HG03175 (cell line): ENCODE data around the gene CCSER1.
"Not testable (repeated sequence)": the region's sequence is repeated elsewhere in the genome, so short reads cannot be mapped to it uniquely, and the experiment has no call there.

Experiments used
- ATAC-seq: cut with Tn5 transposase; IDR thresholded peaks from one replicate; pipeline ENCODE4 v1.9.1; 2021; ENCODE audit warnings: mild to moderate bottlenecking, moderate library complexity; ENCODE audit not compliant: unreplicated experiment

The CCSER1 gene

DNA sequence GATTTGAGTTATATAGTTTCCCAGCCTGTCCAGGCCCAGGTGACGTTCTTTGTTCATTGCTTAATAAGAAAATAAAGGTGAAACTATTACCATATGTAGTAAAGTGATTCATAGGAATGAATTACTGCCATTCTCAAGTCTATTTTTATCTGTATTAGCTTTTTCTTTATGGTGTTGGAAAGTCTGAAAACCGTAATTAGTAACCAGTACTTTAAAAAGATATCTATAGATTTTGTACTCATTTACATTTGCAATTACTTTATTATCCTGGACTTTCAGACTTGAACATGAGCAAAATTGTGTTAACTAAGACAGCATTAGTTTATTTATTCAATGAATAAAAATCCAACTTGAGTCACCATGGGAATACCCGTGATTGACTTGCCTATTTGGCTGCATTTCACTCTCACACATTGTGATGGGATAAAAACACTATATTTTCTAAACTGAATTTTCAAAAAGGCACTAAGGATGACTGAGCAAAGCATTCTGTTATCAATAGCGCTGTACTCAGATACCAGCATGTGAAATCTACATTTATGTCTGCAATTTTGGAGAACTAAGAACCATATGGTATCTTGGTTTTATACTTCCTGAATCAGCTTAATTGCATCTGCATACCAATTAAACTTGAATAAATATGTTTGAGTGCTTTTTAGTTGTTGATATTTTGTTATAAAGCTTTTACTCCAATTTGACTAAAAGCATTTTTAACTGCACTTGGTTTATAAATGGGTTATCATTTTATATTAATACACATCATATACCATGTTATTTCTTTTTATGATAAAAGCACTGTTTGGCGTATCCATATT, 154.6 kb downstream of the CCSER1 start:
- ATAC-seq, result no peak

DNA sequence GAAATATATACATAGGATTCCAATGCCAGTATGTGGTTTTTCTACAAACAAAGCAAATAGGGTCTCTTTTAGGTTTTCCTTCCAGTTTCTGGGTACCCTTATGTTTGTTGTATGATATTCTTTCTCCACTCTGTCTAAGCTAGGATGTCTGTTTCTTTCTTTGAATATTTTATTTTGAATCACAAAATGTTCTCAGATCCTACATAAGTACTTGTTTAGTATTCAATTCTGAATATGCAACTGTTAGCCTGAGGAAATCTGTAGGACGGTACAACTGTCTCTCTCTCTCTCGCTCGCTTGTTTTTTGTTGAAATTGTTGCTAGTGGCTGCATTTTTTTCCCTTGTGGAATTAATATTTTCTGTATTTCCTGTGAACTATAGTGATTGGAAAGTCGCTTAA, 163.2 kb downstream of the CCSER1 start:
- ATAC-seq, result no peak

DNA sequence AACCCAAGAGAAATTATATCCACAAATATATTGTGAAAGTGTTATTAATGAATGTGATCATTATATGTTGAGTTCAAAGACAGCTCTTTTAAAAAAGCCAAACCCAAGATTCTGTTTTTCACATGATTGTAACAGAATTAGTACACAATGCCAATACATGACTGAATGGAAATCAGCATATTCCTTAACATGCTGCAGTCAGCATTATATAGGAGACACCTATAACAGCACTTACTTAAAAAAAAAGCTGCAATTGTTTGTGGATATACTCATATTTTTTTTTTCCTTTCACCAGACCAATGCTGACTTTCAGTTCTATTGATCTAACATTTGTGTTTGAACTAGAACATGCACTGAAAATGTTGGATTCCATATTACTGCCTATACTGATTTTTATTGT, 165.2 kb downstream of the CCSER1 start:
- no peak for ATAC-seq

GRCh38 chr4:90293320-90293719, 166.1 kb downstream of the CCSER1 start:
- ATAC-seq, result no peak

- no peak for ATAC-seq
These were observed 172.2 kb downstream of the CCSER1 start for GRCh38 chr4:90299373-90299772.

GRCh38 chr4:90306810-90307209, 179.6 kb downstream of the CCSER1 start:
- ATAC-seq, result no peak

- not testable (repeated sequence) for ATAC-seq
These were observed 189.9 kb downstream of the CCSER1 start for GRCh38 chr4:90317140-90317539.

DNA sequence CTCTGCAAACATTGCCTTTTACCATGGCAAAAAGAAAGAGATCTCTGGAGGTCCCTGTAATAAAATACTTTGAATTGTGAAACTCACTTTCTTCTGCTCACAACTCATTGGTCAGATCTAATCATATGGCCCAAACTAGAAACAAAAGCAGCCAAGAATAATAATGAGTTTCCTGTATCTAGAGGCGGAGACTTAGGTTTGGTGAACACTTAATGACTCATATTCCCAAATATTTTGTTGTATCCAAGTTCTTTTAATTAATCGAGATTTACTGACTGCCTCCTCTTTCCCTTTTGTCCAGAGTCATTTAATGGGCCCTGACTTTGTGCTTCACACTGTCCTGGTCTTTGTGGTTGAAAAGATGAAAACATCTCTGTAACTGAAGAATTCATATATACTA, 190.6 kb downstream of the CCSER1 start:
- no peak for ATAC-seq

- ATAC-seq, result no peak
These were observed 191.0 kb downstream of the CCSER1 start for GRCh38 chr4:90318193-90318592.

- ATAC-seq, result no peak
These were observed 201.4 kb downstream of the CCSER1 start for GRCh38 chr4:90328558-90328957.

- ATAC-seq, result no peak
These were observed 203.4 kb downstream of the CCSER1 start for GRCh38 chr4:90330546-90330945.

DNA sequence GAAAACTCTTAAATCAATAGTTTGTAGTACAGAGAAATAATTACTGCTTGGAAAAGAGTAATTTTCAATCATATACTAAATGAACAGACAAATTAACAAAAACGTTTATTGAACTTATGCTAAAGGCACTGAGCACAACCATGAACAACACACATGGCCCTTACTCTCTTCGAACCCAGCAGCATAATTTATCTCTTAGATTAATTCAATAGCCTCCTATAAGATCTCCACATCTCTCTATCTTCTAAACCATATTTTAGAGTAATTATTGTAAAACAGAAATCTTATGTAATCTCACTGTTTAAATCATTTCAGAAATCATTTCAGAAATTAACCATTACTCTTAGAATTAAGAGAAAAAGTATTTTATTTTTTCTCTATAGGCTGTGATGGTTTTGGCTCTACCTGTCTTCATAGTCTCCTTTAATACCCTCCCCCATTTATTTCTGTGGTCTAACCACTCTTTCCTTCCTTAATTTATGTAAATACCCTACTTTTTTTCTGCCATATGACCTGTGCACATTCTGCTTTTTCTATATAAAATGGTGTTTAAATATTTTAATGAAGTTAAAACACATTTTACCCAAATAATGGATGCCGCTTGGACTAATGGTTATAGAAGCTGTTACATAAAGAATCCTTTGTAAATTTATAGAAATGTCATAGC, 218.5 kb downstream of the CCSER1 start:
- ATAC-seq, result no peak

DNA sequence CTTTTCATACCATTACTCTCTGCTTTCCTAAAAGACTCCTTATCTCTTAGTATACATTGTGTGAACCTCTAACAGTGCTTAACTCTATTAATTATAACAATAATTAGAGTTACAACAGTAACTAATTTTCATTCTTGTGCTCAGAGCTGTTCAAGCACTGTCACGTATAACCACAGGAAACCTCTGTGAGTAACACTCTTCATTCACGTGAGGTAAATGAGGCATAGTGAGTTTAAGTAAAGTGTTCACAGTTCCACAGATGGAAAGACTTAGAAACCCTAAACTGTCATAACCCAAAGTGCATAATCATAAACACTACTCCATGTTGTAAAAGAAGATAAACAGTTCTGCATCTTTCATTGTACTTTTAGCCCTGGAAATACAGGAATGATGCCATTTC, 222.4 kb downstream of the CCSER1 start:
- no peak for ATAC-seq

DNA sequence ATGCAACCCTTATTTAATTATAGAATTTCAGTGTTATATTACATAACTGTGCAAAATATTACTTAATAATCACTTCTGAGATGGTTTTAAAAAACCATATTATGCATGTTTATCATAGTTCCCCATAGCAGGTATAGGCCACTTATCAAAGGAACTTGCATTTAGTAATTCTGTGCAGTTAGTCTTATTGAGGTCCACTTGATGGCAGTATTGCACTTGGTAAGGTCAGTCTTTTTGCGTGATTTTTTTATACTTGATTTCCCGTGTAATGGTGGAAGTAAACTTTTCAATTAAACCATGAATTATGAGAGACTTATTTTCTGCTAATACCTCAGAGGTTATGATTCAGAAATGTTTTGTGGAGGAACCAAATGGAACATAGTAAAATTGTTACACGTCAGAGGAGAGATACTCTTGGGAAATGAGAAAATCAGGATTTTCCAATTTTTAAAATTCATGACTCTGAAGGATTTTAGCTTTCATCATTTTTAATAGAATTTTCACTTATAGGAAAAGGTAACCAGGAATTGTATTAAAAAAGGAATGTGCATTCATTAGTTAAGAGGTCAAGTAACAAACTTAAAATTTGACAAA, 230.0 kb downstream of the CCSER1 start:
- no peak for ATAC-seq

- ATAC-seq, result no peak
These were observed 247.9 kb downstream of the CCSER1 start for GRCh38 chr4:90375081-90375480.

DNA sequence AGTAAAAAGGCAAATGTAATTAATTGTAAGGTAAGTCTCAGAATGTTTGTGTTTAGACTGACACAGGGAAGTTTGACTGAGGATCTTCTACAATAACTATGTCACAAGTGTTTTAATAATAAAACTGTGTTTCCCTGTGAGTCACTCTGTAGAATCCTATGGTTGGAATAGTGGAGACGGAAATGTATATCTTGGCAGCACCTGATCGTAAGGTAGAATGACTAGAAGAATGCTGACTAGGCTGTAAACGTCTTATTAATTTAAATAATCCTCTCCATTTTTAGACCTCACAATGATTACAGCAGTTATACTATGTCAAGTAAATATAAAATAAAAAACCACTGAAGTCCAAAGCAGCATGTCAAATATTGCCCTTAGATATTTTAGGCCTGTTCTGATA, 266.0 kb downstream of the CCSER1 start:
- no peak for ATAC-seq

DNA sequence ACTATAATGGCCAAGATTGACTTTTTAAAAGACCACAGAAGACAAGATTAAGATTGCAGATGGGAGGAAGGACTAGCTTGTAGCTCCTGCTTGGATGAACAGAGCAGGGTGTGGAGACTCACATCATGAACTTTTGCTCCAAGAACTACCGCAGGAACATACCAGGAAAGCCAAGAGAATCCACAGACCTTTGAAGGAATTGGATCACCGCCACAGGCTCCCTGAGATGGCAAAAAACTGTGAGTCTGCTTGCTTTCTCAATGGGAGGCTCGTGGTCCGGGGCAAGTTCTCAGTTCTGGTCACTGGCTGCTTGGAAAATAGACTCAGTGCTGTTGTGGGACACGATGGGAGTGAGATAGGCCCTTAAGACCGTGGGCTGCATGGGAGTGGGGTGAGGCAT, 276.6 kb downstream of the CCSER1 start:
- ATAC-seq, result no peak

- ATAC-seq, result not testable (repeated sequence)
These were observed 280.7 kb downstream of the CCSER1 start for GRCh38 chr4:90407897-90408296.

- not testable (repeated sequence) for ATAC-seq
These were observed 285.6 kb downstream of the CCSER1 start for GRCh38 chr4:90412786-90413185.

DNA sequence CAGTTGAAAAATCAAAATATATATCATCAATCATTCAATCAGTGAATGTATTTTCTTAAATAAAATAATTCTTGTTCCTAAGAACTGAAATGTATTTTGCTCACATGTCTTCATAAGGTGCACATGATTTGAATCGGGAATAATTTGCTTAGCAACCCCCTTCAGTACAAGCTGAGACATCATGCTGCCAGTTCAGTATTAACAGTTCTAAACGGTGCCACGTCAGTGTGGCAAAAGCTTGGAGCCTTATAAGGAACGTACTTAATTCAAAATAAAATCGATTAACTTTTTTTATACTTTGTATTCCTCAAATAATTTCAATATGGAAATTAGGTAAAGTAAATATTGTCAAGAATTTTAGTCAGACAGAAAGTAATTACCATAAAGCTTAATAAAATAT, 287.9 kb downstream of the CCSER1 start:
- no peak for ATAC-seq

- ATAC-seq, result peak; percentile 86
These were observed 292.0 kb downstream of the CCSER1 start for GRCh38 chr4:90419124-90419711.

DNA sequence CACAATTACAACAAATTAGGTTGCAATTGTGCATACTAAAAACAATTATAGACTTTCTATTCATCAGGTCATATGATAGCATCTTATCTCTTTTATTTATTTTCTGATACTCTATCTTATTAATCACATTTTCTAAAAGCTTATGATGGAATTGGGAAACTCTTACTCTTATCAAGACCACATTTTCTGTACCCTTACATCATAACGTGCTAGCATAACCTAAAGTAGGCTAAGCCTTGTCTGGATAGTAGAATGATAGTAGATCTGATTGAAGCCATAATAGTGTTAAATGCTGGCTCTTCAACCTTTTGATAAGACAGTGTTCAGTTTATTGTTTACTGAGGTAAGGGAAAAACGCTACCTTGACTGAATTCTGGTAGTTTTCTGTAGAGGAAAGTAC, 294.0 kb downstream of the CCSER1 start:
- no peak for ATAC-seq
